Measurements from ENCODE around the gene GAR1.
A peak's percentile ranks its signal among the peaks of the same experiment; 100 is the strongest.

- TF ChIP-seq POLR2A (conservative IDR thresholded peaks at IDR 0.05) (no peak), FOXP1 (CRISPR knock-in tag; IDR thresholded peaks at IDR 0.05) (no peak), CTCF (IDR thresholded peaks at IDR 0.05 in 2 of 3, conservative IDR thresholded peaks at IDR 0.05 in 1 of 3; ENCODE audit: insufficient read depth in 2 of 3, low read depth in 1 of 3, low read length in 3 of 3) (peak; percentile 24 to 72 (median 26); a peak in 3 of 6 replicates), PCBP2 (IDR thresholded peaks at IDR 0.05; ENCODE audit: low read depth, low read length, poor library complexity, severe bottlenecking) (no peak), SETDB1 (IDR thresholded peaks at IDR 0.05; ENCODE audit: low read length) (no peak)
- TF ChIP-seq, protein P1, sequence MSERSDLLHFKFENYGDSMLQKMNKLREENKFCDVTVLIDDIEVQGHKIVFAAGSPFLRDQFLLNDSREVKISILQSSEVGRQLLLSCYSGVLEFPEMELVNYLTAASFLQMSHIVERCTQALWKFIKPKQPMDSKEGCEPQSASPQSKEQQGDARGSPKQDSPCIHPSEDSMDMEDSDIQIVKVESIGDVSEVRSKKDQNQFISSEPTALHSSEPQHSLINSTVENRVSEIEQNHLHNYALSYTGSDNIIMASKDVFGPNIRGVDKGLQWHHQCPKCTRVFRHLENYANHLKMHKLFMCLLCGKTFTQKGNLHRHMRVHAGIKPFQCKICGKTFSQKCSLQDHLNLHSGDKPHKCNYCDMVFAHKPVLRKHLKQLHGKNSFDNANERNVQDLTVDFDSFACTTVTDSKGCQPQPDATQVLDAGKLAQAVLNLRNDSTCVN (CRISPR knock-in tag; IDR thresholded peaks at IDR 0.05): no peak
These were observed 11.2 kb downstream of the GAR1 start for GRCh38 chr4:109826719-109827118.

All from K562 (cell line).